ENCODE measurements around the gene USH2A.

Gene USH2A

GRCh38 chr1:215623162-215623561 is 800.1 kb downstream of the USH2A start:
- no peak for DNase-seq (ENCODE audit: extremely low read depth, low read depth)
- no peak overlapping the region for H3K4me3 ChIP-seq (replicated peaks; ENCODE audit: low read depth, low read length)
- TF ChIP-seq, protein P1, sequence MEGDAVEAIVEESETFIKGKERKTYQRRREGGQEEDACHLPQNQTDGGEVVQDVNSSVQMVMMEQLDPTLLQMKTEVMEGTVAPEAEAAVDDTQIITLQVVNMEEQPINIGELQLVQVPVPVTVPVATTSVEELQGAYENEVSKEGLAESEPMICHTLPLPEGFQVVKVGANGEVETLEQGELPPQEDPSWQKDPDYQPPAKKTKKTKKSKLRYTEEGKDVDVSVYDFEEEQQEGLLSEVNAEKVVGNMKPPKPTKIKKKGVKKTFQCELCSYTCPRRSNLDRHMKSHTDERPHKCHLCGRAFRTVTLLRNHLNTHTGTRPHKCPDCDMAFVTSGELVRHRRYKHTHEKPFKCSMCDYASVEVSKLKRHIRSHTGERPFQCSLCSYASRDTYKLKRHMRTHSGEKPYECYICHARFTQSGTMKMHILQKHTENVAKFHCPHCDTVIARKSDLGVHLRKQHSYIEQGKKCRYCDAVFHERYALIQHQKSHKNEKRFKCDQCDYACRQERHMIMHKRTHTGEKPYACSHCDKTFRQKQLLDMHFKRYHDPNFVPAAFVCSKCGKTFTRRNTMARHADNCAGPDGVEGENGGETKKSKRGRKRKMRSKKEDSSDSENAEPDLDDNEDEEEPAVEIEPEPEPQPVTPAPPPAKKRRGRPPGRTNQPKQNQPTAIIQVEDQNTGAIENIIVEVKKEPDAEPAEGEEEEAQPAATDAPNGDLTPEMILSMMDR (IDR thresholded peaks at IDR 0.05; ENCODE audit: low read depth, low read length, missing control alignments), result no peak

GRCh38 chr1:215617979-215618378 is 805.3 kb downstream of the USH2A start:
- H3K4me3 ChIP-seq (replicated peaks; ENCODE audit: low read depth, low read length), result no peak overlapping the region
- TF ChIP-seq, protein P1 (IDR thresholded peaks at IDR 0.05; ENCODE audit: low read depth, low read length, missing control alignments), result no peak
- no peak for DNase-seq (ENCODE audit: extremely low read depth, low read depth)

DNA sequence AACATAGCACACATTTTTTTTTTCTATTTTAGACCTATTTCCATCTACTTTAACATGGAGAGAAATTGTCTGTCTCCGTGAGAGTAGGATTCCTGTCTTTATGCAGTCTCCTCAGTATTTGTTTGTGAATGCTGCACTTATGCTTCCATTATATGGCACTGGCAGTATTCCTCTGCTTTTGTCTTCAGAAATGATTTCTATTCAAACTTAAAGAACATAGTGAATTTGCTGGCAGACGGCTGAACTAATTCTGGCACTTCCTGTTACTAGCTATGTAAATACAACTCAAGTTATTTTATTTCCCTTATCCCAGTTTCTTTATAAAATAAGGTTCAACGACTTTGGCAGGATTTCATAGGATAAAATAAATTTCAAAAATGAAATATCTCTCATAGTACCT is 810.9 kb downstream of the USH2A start:
- no peak overlapping the region for H3K4me3 ChIP-seq (replicated peaks; ENCODE audit: low read depth, low read length)
- TF ChIP-seq, protein P1 (IDR thresholded peaks at IDR 0.05; ENCODE audit: low read depth, low read length, missing control alignments), result no peak
- DNase-seq (ENCODE audit: extremely low read depth, low read depth), result no peak

DNA sequence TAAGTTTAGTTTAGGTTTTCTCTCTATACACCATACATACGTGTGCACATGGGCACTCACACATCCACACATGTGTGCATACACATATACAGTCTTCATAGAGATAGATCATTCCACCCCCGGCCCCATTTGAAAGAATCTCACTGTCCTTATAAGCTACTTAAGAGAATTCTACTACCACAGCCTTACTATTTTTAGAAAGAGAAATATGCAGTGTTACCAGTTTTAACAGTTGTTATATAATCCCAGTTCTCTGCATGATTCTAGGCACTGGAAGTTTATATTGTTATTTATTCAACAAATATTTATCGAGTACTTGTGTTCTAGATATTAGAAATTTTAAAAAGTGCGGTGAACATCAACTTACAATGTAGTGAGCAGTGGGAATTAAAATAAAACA is 814.6 kb downstream of the USH2A start:
- DNase-seq (ENCODE audit: extremely low read depth, low read depth), result no peak
- TF ChIP-seq, protein P1 (IDR thresholded peaks at IDR 0.05; ENCODE audit: low read depth, low read length, missing control alignments), result no peak
- no peak overlapping the region for H3K4me3 ChIP-seq (replicated peaks; ENCODE audit: low read depth, low read length)

- DNase-seq (ENCODE audit: extremely low read depth, low read depth), result no peak
- TF ChIP-seq, protein P1 (IDR thresholded peaks at IDR 0.05; ENCODE audit: low read depth, low read length, missing control alignments), result no peak
- H3K4me3 ChIP-seq (replicated peaks; ENCODE audit: low read depth, low read length), result no peak overlapping the region
Measured at GRCh38 chr1:215607412-215607811, 815.8 kb downstream of the USH2A start.

- TF ChIP-seq, protein P1 (IDR thresholded peaks at IDR 0.05; ENCODE audit: low read depth, low read length, missing control alignments), result peak; percentile 8
- H3K4me3 ChIP-seq (replicated peaks; ENCODE audit: low read depth, low read length), result no peak overlapping the region
- DNase-seq (ENCODE audit: extremely low read depth, low read depth), result no peak
Measured at GRCh38 chr1:215606564-215607168, 816.6 kb downstream of the USH2A start.

DNA sequence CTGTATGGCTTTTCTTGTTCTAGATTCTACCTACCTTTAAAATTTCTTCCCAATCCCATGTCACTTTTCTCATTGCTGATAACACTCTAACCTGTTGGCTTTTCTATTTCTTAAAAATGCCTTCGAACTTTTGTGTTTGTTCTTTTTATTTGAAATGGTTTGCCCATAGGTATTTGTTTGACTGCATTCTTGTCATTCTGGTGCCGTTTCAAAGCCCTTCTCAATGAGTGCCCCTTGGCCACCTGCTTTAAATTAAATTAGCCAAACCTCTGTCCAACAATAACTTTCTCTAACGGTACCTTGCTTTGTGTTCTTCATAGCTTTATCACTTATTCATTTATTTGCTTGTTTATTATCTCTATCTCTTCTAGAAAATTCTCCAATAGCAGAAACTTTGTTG is 817.2 kb downstream of the USH2A start:
- H3K4me3 ChIP-seq (replicated peaks; ENCODE audit: low read depth, low read length), result no peak overlapping the region
- TF ChIP-seq, protein P1 (IDR thresholded peaks at IDR 0.05; ENCODE audit: low read depth, low read length, missing control alignments), result no peak
- DNase-seq (ENCODE audit: extremely low read depth, low read depth), result no peak
